DOHH2 (cell line): ENCODE data around the gene STUM.
A peak's percentile ranks its signal among the peaks of the same experiment; 100 is the strongest.

Experiments
- H3F3A ChIP-seq: fragments of 200-600 bp; sonication (generic), shearing (Covaris generic); 2 replicates; pipeline ENCODE4 v1.6.0; 2016; ENCODE audit warnings: antibody characterized with exemption, mild to moderate bottlenecking; ENCODE audit not compliant: control insufficient read depth, insufficient read depth
- H3K27ac ChIP-seq: fragments of 200-600 bp; sonication (generic); 2 replicates; pipeline ENCODE4 v1.5.1; 2014; ENCODE audit warnings: low read depth, mild to moderate bottlenecking, low read length, moderate library complexity
- H3K27me3 ChIP-seq: fragments of 200-600 bp; sonication (generic); 2 replicates; pipeline ENCODE4 v1.6.1; 2014; ENCODE audit warnings: mild to moderate bottlenecking, low read length, mixed read lengths; ENCODE audit not compliant: control insufficient read depth
- H3K36me3 ChIP-seq: fragments of 200-600 bp; sonication (generic); 2 replicates; pipeline ENCODE4 v1.6.1; 2014; ENCODE audit warnings: mild to moderate bottlenecking, low read length, moderate library complexity, mixed read lengths; ENCODE audit not compliant: control insufficient read depth
- H3K4me1 ChIP-seq: fragments of 200-600 bp; sonication (generic); 2 replicates; pipeline ENCODE4 v1.6.1; 2014; ENCODE audit warnings: mild to moderate bottlenecking, low read length, mixed read lengths; ENCODE audit not compliant: control insufficient read depth
- H3K4me2 ChIP-seq: fragments of 200-600 bp; sonication (generic); 2 replicates; pipeline ENCODE4 v1.6.0; 2014; ENCODE audit warnings: mild to moderate bottlenecking, low read length, moderate library complexity
- H3K4me3 ChIP-seq: fragments of 200-600 bp; sonication (generic); 2 replicates; pipeline ENCODE4 v1.5.1; 2014; ENCODE audit warnings: mild to moderate bottlenecking, low read length, mixed read lengths
- H3K79me2 ChIP-seq: fragments of 200-600 bp; sonication (generic); 2 replicates; pipeline ENCODE4 v1.6.1; 2014; ENCODE audit warnings: mild to moderate bottlenecking, low read length, mixed read lengths; ENCODE audit not compliant: control insufficient read depth
- H3K9me2 ChIP-seq: fragments of 200-600 bp; sonication (generic); replicated peaks from 2 replicates; pipeline ENCODE4 v1.6.1; 2014; ENCODE audit warnings: mild to moderate bottlenecking, low read length, mixed read lengths; ENCODE audit not compliant: control insufficient read depth
- H3K9me3 ChIP-seq: fragments of 200-600 bp; sonication (generic); 2 replicates; pipeline ENCODE4 v1.6.1; 2014; ENCODE audit warnings: antibody characterized with exemption, low read length, mixed read lengths; ENCODE audit not compliant: control insufficient read depth, insufficient read depth
- H4K20me1 ChIP-seq: fragments of 200-600 bp; sonication (generic); 2 replicates; pipeline ENCODE4 v1.6.0; 2014; ENCODE audit warnings: low read depth, mild to moderate bottlenecking, antibody characterized with exemption, low read length, moderate library complexity; ENCODE audit not compliant: control insufficient read depth, insufficient read depth
- EZH2phosphoT487 ChIP-seq: fragments of 200-600 bp; sonication (generic); IDR thresholded peaks from 2 replicates; pipeline ENCODE4 v1.6.1; 2017; ENCODE audit warnings: borderline replicate concordance, mild to moderate bottlenecking, antibody characterized with exemption, low read length, moderate library complexity, mixed read lengths
- TF ChIP-seq, protein P1 (sequence below): fragments of 200-600 bp; sonication (generic); IDR thresholded peaks from one replicate; pipeline ENCODE4 v1.5.1; 2014; ENCODE audit warnings: antibody characterized with exemption, mild to moderate bottlenecking, low read depth, low read length; ENCODE audit not compliant: poor library complexity, severe bottlenecking

Gene STUM

GRCh38 chr1:226646026-226646869, 97.7 kb downstream of the STUM start:
- TF ChIP-seq, protein P1, sequence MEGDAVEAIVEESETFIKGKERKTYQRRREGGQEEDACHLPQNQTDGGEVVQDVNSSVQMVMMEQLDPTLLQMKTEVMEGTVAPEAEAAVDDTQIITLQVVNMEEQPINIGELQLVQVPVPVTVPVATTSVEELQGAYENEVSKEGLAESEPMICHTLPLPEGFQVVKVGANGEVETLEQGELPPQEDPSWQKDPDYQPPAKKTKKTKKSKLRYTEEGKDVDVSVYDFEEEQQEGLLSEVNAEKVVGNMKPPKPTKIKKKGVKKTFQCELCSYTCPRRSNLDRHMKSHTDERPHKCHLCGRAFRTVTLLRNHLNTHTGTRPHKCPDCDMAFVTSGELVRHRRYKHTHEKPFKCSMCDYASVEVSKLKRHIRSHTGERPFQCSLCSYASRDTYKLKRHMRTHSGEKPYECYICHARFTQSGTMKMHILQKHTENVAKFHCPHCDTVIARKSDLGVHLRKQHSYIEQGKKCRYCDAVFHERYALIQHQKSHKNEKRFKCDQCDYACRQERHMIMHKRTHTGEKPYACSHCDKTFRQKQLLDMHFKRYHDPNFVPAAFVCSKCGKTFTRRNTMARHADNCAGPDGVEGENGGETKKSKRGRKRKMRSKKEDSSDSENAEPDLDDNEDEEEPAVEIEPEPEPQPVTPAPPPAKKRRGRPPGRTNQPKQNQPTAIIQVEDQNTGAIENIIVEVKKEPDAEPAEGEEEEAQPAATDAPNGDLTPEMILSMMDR = no peak
- TF ChIP-seq EZH2phosphoT487 = no peak
- Histone ChIP-seq H3K4me3 (peak overlapping the region; percentile 60; the same call in 1 of the 2 replicates), H3K27me3 (no peaks in the 10 kb centered on the region), H4K20me1 (peaks cover 3% of the 10 kb centered on the region; the same call in 1 of the 2 replicates), H3K36me3 (peaks cover 70% of the 10 kb centered on the region), H3K9me3 (no peaks in the 10 kb centered on the region), H3F3A (peaks cover 15% of the 10 kb centered on the region), H3K9me2 (no peaks in the 10 kb centered on the region), H3K4me1 (peaks cover 57% of the 10 kb centered on the region), H3K27ac (peak overlapping the region; percentile 87), H3K4me2 (peak overlapping the region; percentile 63), H3K79me2 (peaks cover 26% of the 10 kb centered on the region)

GRCh38 chr1:226646870-226647449, 98.4 kb downstream of the STUM start:
- peaks cover 63% of the 10 kb centered on the region for H3K36me3 ChIP-seq
- H3K4me1 ChIP-seq = peaks cover 53% of the 10 kb centered on the region
- no peak overlapping the region for H3K4me2 ChIP-seq

GRCh38 chr1:226647719-226648118, 99.2 kb downstream of the STUM start:
- Histone ChIP-seq H3K4me3 (no peak overlapping the region), H3K27ac (no peak overlapping the region), H3K36me3 (peaks cover 56% of the 10 kb centered on the region), H3K4me1 (peaks cover 49% of the 10 kb centered on the region), H3K79me2 (peaks cover 21% of the 10 kb centered on the region), H3K9me3 (no peaks in the 10 kb centered on the region), H3K9me2 (no peaks in the 10 kb centered on the region), H3K4me2 (no peak overlapping the region), H3F3A (peaks cover 15% of the 10 kb centered on the region), H4K20me1 (peaks cover 3% of the 10 kb centered on the region; the same call in 1 of the 2 replicates), H3K27me3 (no peaks in the 10 kb centered on the region)
- TF ChIP-seq EZH2phosphoT487 = no peak
- TF ChIP-seq, protein P1 = no peak

More at GRCh38 chr1:226646870-226647449, 98.4 kb downstream of the STUM start:
- H3K27ac ChIP-seq = no peak overlapping the region
- no peaks in the 10 kb centered on the region for H3K9me3 ChIP-seq
- no peaks in the 10 kb centered on the region for H3K9me2 ChIP-seq
- peaks cover 15% of the 10 kb centered on the region for H3F3A ChIP-seq
- H3K79me2 ChIP-seq = peaks cover 26% of the 10 kb centered on the region
- H4K20me1 ChIP-seq = peaks cover 3% of the 10 kb centered on the region; the same call in 1 of the 2 replicates
- H3K27me3 ChIP-seq = no peaks in the 10 kb centered on the region
- no peak for TF ChIP-seq EZH2phosphoT487
- TF ChIP-seq, protein P1 = no peak
- no peak overlapping the region for H3K4me3 ChIP-seq
